IPS DF 6.9 (cell line): ENCODE results near the gene IFT88.

ENCODE experiments used
- DNase-seq: peaks from one replicate; pipeline ENCODE4 v3.0.0-alpha.2; 2013; ENCODE audit warnings: low read depth, low spot score
- H3K27ac ChIP-seq: one replicate; pipeline ENCODE4 v1.5.1; 2013; ENCODE audit warnings: low read length, control low read depth
- H3K27me3 ChIP-seq: 2 replicates; pipeline ENCODE4 v1.6.1; 2013; ENCODE audit warnings: mild to moderate bottlenecking, low read length; ENCODE audit not compliant: control insufficient read depth, insufficient read depth
- H3K36me3 ChIP-seq: 2 replicates; pipeline ENCODE4 v1.6.1; 2013; ENCODE audit warnings: low read length; ENCODE audit not compliant: control insufficient read depth, insufficient read depth
- H3K4me1 ChIP-seq: 2 replicates; pipeline ENCODE4 v1.6.1; 2013; ENCODE audit warnings: low read length; ENCODE audit not compliant: control insufficient read depth, insufficient read depth
- H3K4me3 ChIP-seq: 2 replicates; pipeline ENCODE4 v1.5.1; 2013; ENCODE audit warnings: mild to moderate bottlenecking, low read length
- H3K9me3 ChIP-seq: 2 replicates; pipeline ENCODE4 v1.6.1; 2013; ENCODE audit warnings: low read length, inconsistent platforms; ENCODE audit not compliant: control insufficient read depth, insufficient read depth
- WGBS: extraction: QIAGEN DNeasy Blood & Tissue Kit; methylation state at CpG from one replicate; pipeline ENCODE4 v1.1.7; 2013; ENCODE audit warnings: mixed read lengths, missing lambda C conversion rate; ENCODE audit not compliant: insufficient read length, insufficient coverage; 5-methylcytosine and 5-hydroxymethylcytosine counted together

Gene IFT88

DNA sequence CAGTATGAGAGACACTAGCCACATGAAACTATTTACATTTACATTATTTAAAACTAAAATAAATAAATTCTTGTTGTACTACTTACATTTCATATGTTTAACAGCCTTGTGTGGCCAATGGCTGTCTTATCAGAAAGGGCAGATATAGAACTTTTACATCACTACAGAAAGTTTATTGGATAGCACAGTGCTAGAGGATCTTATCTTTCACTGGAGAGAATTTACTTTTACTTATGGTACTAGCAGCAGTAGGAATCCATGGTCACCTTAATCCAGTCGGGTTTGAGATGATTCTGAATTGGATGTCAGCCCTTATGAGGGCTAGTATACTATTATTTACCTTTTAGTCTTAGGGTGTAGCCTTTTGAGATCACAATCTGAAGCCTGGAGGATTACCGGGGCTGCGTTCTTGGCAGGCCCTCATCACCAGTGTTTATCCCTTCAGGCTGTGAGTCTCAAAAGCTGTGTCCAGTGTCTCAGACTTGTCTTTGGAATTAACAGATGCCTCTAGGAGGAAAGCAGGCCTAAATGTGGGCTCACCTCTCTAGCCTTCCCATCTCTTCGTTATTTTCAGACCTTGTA is 21.7 kb downstream of the IFT88 start:
- H3K9me3 ChIP-seq, result no peaks in the 10 kb centered on the region
- no peaks in the 10 kb centered on the region for H3K36me3 ChIP-seq
- DNase-seq, result no peak
- no peaks in the 10 kb centered on the region for H3K4me1 ChIP-seq
- no CpG with 5 or more reads among the region's 4 CpGs for WGBS
- no peak overlapping the region for H3K27ac ChIP-seq
- no peaks in the 10 kb centered on the region for H3K27me3 ChIP-seq
- H3K4me3 ChIP-seq, result no peak overlapping the region

DNA sequence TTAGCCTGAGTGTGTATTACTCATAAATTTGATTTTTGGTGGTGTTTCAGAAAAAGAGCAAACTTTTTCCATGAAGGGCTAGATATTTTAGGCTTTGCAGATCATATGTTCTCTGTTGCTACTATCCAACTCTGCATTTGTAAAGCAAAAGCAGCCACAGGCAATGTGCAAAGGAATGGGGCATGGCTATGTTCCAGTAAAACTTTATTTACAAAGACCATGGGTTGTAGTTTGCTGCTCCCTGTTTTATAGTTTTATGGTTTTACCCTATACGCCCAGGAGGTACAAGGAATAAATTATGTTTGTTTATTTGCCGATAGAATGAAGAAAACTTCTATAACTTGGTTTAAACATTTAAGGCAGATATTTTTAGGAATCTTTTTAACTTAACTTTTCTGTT is 23.6 kb downstream of the IFT88 start:
- H3K4me1 ChIP-seq, result no peaks in the 10 kb centered on the region
- H3K36me3 ChIP-seq, result no peaks in the 10 kb centered on the region
- DNase-seq, result no peak
- no peaks in the 10 kb centered on the region for H3K27me3 ChIP-seq
- no peaks in the 10 kb centered on the region for H3K9me3 ChIP-seq
- H3K27ac ChIP-seq, result no peak overlapping the region
- H3K4me3 ChIP-seq, result no peak overlapping the region
- no CpG with 5 or more reads among the region's 2 CpGs for WGBS

DNA sequence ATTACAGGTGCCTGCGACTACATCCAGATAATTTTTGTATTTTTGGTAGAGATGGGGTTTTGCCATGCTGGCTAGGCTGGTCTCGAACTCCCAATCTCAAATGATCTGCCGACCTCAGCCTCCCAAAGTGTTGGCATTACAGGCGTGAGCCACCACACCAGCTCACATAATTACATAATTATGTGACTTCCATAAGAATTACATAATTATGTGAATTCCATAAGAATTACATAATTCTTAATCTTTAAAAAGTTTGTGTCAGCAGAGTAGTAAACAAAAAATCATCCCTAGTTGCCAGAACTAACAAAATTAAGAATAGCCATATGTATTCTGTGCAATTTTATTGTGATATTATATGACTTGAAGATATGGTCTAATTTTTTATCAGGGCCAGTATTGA is 25.6 kb downstream of the IFT88 start:
- no peak overlapping the region for H3K27ac ChIP-seq
- H3K27me3 ChIP-seq, result no peaks in the 10 kb centered on the region
- DNase-seq, result no peak
- no peaks in the 10 kb centered on the region for H3K4me1 ChIP-seq
- H3K9me3 ChIP-seq, result no peaks in the 10 kb centered on the region
- H3K4me3 ChIP-seq, result no peak overlapping the region
- WGBS, result no CpG with 5 or more reads among the region's 4 CpGs
- no peaks in the 10 kb centered on the region for H3K36me3 ChIP-seq

DNA sequence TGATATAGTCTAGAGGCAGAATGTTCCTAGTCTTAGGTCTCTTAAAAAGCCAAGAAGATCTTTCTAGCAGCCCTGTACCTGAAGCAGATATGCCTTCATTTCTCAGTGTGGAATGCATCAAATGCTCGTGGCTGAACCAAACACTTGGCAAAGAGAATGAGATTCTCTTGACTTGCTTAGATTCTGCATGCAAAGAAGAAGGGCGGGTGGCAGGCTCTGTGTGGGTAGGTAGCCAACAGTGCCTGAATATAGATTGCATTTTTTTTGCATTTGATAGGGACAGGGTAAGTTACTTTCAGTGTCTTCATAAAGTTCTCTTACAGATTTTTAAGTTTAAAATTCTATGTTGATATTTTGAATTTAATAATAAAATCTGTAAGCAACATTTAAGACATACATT is 27.3 kb downstream of the IFT88 start:
- Histone ChIP-seq H3K4me3 (no peak overlapping the region), H3K27ac (no peak overlapping the region), H3K36me3 (no peaks in the 10 kb centered on the region), H3K27me3 (no peaks in the 10 kb centered on the region), H3K9me3 (no peaks in the 10 kb centered on the region), H3K4me1 (no peaks in the 10 kb centered on the region)
- WGBS, result no CpG with 5 or more reads among the region's 2 CpGs
- no peak for DNase-seq

DNA sequence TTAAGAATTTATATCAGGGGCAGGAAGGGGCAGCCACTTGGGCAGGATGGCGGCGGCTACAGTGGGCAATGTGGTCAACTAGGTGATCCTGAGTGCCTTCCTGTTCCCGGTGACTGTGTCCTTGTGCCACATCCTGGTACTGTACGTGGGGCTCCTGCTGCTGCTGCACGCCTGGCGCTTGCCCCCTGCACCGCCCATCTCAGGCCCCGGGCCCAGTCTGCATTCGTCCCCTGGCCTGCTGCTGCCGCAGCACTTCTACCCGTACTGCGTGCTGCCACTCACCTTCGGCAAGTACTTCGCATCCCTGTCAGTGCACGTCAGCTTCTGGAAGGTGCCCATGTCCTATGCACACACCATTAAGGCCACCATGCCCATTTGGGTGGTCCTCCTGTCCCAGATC is 40.1 kb downstream of the IFT88 start:
- no peaks in the 10 kb centered on the region for H3K36me3 ChIP-seq
- no peaks in the 10 kb centered on the region for H3K9me3 ChIP-seq
- H3K27me3 ChIP-seq, result no peaks in the 10 kb centered on the region
- no peak for DNase-seq
- no peaks in the 10 kb centered on the region for H3K4me1 ChIP-seq
- WGBS, result no CpG with 5 or more reads among the region's 15 CpGs
- H3K27ac ChIP-seq, result no peak overlapping the region
- no peak overlapping the region for H3K4me3 ChIP-seq

DNA sequence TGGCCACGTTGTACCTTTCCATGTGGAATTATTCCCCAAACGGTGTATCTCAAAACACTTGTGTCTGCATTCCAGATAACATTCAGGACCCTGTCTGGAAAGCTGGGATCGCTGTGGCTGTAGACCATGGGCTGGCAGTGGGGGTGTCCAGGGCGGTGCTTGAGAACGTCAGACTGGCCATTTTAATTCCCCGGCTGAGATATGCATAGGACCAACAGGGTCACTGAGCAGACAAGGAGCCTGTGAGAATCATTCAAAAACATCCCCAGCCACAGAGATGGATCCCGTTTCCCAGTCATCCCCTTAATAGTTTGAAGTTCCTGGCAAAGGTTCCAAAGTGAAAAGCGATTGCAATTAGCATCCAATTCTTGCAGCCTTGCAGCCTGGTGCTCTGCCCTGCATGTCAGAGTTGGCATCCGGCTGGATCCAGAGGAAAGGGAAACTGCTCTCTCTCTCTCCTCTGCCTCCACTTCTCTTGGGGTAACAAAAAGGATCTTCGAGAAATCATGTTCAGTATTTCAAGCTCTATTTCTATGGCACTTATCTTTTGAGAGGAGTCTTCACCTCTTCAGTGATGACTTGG is 41.6 kb downstream of the IFT88 start:
- DNase-seq, result no peak
- WGBS, result no CpG with 5 or more reads among the region's 10 CpGs
- Histone ChIP-seq H3K27me3 (no peaks in the 10 kb centered on the region), H3K36me3 (no peaks in the 10 kb centered on the region), H3K27ac (no peak overlapping the region), H3K4me1 (no peaks in the 10 kb centered on the region), H3K9me3 (no peaks in the 10 kb centered on the region), H3K4me3 (no peak overlapping the region)

DNA sequence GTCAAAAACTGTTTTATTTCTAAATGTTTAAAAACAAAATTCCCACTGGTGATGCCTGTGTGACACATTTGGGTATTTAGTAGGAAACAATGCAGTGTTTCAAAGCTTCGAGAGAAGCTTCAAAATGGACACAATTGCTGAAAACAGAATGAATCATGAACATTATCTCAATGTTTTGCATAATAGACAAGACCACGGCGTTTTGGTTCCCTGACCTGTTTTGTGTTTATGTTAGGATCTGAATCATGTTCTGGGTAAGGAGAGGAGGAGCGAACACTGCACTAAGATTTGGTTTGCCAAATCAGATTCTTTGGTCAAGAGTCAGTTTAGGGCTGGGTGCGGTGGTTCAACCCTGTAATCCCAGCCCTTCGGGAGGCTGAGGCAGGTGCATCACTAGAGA is 42.2 kb downstream of the IFT88 start:
- Histone ChIP-seq H3K27me3 (no peaks in the 10 kb centered on the region), H3K9me3 (no peaks in the 10 kb centered on the region), H3K36me3 (no peaks in the 10 kb centered on the region), H3K27ac (no peak overlapping the region), H3K4me1 (no peaks in the 10 kb centered on the region), H3K4me3 (no peak overlapping the region)
- no peak for DNase-seq
- WGBS, result no CpG with 5 or more reads among the region's 6 CpGs

DNA sequence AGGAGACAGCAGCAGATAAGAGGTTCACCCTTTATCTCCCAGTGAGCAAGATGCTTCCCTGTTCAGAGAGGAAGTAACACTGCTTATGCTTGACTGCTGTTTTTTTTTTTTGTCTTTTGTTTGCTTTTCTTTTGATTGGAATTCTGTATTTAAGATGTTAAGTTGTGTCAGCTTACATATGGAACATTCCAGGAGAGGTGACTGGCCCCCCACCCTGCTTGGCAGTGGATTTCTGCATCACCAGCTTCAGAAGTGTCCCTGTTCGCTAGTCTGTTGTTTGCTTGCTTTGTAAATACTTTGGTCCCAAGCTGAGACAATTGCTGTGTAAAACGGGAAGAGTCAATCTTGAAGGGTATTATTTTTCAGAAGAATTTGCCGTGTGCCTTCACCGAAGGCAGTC is 43.0 kb downstream of the IFT88 start:
- WGBS, result no CpG with 5 or more reads among the region's 4 CpGs
- H3K4me3 ChIP-seq, result no peak overlapping the region

DNA sequence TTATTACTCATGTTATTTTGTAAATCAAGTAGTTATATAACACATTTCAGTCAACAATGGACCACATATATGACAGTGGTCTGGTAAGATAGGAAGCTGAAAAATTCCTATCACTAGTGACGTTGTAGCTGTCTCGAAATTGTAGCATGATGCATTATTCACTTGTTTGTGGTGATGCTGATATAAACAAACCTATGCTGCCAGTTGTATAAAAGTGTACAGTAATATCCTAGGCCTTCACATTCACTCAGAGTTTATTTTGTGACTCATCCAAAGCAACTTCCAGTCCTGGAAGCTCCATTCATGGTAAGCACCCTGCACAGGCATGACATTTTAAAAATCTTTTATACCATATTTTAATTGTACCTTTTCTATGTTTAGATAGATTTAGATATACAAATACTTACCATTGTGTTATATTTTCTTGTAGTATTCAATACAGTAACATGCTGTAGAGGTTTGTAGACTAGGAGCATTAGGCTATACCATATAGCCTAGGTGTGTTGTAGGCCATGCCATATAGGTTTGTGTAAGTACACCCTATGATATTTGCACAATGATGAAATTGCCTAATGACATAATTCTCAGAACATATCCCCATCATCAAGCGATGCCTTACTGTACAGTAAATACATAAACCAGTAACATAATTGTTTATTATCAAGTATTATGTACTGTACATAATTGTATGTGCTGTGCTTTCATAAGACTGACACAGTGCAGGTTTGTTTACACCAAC is 49.3 kb downstream of the IFT88 start:
- Histone ChIP-seq H3K4me3 (no peak overlapping the region), H3K27me3 (no peaks in the 10 kb centered on the region), H3K9me3 (no peaks in the 10 kb centered on the region), H3K4me1 (no peaks in the 10 kb centered on the region), H3K36me3 (no peaks in the 10 kb centered on the region), H3K27ac (no peak overlapping the region)
- WGBS, result no CpG with 5 or more reads among the region's 3 CpGs
- no peak for DNase-seq

More for the DNA sequence above, 43.0 kb downstream of the IFT88 start:
- no peaks in the 10 kb centered on the region for H3K9me3 ChIP-seq
- H3K36me3 ChIP-seq, result no peaks in the 10 kb centered on the region
- no peak for DNase-seq
- H3K27ac ChIP-seq, result no peak overlapping the region
- no peaks in the 10 kb centered on the region for H3K27me3 ChIP-seq
- no peaks in the 10 kb centered on the region for H3K4me1 ChIP-seq

DNA sequence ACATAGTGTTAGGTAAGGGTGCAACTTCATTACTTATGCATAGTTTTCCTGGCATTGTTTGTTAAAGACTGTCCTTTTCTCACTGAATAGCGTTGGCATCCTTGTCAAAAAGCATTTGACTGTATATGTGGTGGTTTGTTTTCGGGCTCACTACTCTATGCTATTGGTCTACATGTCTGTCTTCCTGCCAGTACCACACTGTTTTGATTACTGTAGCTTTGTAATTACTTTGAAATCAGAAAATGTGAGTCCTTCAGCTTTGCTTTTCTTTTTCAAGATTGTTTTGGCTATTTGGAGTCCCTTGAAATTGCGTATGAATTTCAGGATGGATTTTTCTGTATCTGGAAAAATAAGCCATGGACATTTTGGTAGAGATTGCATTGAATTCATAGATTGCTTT is 56.0 kb downstream of the IFT88 start:
- Histone ChIP-seq H3K4me1 (no peaks in the 10 kb centered on the region), H3K27ac (no peak overlapping the region), H3K36me3 (no peaks in the 10 kb centered on the region), H3K9me3 (no peaks in the 10 kb centered on the region), H3K4me3 (no peak overlapping the region), H3K27me3 (no peaks in the 10 kb centered on the region)
- DNase-seq, result no peak
- WGBS, result no CpG with 5 or more reads among the region's 3 CpGs

DNA sequence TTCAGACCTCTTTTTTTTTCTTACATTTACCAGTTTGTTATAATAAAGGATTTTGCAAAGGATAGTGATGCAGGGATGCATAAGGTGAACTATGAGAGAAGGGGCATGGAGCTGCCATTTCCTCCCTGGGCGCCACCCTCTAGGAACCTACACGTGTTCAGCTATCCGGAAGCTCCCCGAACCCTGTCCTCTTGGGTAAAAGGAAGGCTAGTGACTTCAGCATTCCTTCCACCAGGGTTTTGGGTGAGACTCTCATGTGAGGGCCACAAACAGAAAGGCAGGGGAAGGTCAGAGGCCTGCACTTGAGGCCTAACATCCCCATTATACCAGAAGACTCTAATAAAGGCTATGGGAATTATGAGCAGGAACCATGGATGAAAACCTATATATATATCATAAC is 57.3 kb downstream of the IFT88 start:
- no peak for DNase-seq
- Histone ChIP-seq H3K4me3 (no peak overlapping the region), H3K9me3 (no peaks in the 10 kb centered on the region), H3K4me1 (no peaks in the 10 kb centered on the region), H3K27me3 (no peaks in the 10 kb centered on the region), H3K27ac (no peak overlapping the region), H3K36me3 (no peaks in the 10 kb centered on the region)
- no CpG with 5 or more reads among the region's 4 CpGs for WGBS
